GM15510 (cell line): ENCODE measurements around the gene IGFBPL1.

Experiments used
- POLR2A ChIP-seq: IDR thresholded peaks from 3 replicates; pipeline ENCODE4 v1.6.1; 2011; ENCODE audit warnings: borderline replicate concordance; ENCODE audit not compliant: insufficient read length; ENCODE audit errors: extremely low read depth

Gene IGFBPL1

DNA sequence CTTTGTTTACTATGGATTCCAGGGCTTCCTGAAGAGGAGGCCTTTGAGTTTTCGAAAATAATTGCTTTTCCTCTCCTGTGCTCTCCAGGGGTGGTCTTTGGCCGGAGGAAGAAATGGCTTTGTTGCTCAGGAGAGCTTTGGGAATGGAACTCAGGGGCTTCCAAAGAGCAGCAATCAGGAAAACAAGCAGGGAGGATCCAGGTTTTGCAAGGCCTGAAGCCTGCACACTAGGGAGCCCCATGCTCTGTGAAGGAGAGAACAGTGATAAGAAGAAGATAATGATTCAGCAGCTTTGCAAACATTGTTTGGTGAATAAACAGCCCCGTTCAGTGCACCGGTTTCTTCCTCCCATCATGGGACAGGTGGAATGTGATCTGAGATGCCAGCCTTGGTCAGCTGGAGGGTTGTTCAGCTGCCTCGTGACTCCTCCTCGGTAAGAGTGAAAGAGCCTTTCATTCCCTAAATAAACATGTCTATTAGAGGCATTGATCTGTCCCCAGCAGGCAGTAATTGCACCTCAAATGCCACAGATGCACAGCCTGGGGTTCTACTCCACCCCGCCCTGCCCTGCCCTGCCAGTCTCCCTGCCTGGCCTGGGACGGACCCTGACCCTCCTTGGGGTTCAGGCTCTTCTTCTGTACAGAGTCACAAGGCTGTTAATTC lies 43.3 kb downstream of the IGFBPL1 start:
- TF ChIP-seq POLR2A = no peak

- TF ChIP-seq POLR2A = no peak
These were observed 43.9 kb downstream of the IGFBPL1 start for GRCh38 chr9:38380230-38380871.

GRCh38 chr9:38376021-38376670 lies 48.1 kb downstream of the IGFBPL1 start:
- no peak for TF ChIP-seq POLR2A

GRCh38 chr9:38375572-38375963 lies 48.7 kb downstream of the IGFBPL1 start:
- TF ChIP-seq POLR2A = no peak

- TF ChIP-seq POLR2A = no peak
These were observed 49.2 kb downstream of the IGFBPL1 start for GRCh38 chr9:38374847-38375571.

DNA sequence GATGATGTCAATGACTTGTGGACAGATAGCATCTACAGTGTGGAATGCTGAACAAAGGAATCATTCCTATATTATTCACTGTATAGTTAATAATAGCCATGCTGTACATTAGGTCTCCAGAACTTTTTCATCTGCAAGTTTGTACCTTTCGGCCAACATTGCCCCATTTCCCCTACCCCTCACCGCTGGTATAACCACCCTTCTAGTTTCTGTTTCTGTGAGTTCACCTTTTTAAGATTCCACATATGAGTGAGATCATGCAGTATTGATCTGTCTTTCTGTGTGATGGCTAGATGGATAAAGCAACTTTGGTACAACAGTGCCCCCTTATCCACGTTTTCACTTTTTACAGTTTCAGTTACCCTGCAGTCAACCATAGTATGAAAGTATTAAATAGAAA lies 50.6 kb downstream of the IGFBPL1 start:
- TF ChIP-seq POLR2A = no peak

GRCh38 chr9:38372762-38373619 lies 51.3 kb downstream of the IGFBPL1 start:
- no peak for TF ChIP-seq POLR2A

DNA sequence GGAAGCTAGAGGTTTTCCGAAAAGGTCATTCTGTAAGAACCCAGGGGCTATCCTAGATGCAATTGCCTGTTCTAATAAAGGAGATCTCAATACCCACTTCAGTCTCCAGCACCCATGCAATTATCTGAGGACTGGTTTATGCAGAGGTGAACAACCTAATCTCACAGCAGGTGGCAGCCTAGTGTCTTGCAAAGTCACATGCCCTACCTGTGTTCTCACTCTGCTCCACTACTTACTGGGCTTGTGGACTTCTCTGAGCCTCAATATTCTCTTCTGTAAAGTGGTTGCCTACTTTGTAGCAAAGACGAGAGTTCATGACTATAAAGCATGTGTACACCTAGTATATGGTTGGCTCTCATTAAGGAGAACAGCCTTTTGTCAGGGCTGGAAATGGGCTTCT lies 52.8 kb downstream of the IGFBPL1 start:
- no peak for TF ChIP-seq POLR2A

GRCh38 chr9:38370176-38370575 lies 54.1 kb downstream of the IGFBPL1 start:
- TF ChIP-seq POLR2A = no peak

DNA sequence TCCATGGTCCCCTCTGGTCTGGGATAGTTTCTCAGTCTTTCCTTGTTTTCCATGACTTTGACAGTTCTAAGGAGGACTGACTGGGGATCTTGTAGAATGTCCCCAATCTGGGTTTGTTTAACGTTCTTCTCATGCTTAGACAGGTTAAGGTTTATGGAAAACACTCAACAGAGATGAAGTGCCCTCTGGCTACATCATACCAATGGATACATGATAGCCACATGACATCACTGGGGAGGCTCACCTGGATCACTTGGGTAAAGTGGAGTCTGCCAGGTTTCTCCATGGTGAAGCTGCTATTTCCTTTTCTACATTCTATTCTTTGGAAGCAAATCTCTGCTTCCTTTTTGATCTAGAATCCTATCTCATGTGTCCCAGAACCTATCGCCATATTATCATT lies 55.5 kb downstream of the IGFBPL1 start:
- TF ChIP-seq POLR2A = no peak

DNA sequence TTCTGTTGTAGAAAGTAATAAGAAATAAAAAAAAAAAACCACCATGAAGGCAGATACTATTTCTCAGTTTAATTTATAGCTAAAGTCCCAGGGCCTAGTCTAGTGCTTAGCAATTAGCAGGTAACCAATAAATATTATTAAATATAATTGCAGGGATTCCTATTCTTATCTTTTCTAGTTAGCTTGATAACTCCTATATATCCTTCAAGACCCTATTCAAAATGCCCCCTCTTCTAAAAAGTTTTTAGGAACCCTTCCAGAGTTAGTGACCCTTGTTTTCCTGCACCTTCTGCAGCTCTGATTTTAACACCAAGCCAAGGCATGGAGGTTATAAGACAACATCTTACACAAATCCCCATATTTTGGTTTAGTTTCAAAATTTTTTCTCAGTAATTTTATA lies 56.4 kb downstream of the IGFBPL1 start:
- TF ChIP-seq POLR2A = no peak

- TF ChIP-seq POLR2A = no peak
These were observed 60.7 kb downstream of the IGFBPL1 start for GRCh38 chr9:38363589-38363925.

DNA sequence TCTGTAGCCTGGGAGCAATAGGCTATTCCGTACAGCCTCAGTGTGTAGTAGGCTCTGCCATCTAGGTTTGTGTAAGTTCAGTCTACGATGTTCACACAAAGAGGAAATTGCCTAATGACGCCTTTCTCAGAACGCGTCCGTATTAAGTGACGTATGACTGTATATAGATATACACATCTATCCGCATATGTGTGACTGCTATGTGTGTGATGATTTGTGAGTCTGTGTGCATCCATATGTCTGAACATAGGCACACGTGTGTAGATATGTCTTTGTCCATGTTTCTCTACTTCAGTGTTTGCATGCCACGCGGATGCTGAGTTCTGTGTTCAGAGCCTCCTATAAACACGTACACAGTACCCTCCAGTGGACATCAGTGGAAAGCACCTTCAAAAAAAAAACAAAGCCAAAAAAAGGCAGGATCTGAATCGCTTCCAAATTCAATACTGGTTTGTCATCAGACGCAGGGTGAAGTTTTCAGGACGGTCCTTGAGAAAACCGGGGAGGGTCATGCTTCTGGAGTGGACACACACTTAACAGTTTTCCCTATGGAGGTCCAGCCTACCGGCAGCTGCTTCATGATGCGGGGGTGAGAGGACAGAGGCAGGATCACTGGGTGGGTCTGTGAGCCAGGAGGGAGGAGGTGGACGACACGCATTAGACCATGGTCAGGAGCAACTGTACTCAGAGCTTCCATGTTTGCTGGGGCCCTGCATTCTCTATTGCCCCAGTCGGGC lies 61.2 kb downstream of the IGFBPL1 start:
- TF ChIP-seq POLR2A = no peak

- TF ChIP-seq POLR2A = no peak
These were observed 62.8 kb downstream of the IGFBPL1 start for GRCh38 chr9:38361473-38361850.
